ENCODE data around the gene EMD.
"Not testable (repeated sequence)": the region's sequence is repeated elsewhere in the genome, so short reads cannot be mapped to it uniquely, and the experiment has no call there.

Gene EMD

DNA sequence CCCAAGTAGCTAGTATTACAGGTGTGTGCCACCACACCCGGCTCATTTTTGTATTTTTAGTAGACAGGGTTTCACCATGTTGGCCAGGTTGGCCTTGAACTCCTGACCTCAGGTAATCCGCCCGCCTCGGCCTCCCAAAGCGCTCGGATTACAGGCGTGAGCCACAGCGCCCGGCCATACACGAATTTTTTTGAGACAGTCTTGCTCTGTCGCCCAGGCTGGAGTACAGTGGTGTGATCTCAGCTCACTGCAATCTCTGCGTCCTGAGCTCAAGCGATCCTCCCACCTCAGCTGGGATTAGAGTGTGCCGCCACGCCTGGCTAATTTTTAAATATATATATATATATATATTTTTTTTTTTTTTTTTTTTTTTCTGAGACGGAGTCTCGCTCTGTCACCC, 17.3 kb downstream of the EMD start:
- DNase-seq (ENCODE audit: low spot score) = not testable (repeated sequence)

- peak; percentile 49 for DNase-seq (ENCODE audit: low spot score)
These were observed 18.1 kb downstream of the EMD start for GRCh38 chrX:154396973-154397887.

- peak; percentile 94 for DNase-seq (ENCODE audit: low spot score)
These were observed 19.0 kb downstream of the EMD start, which contains the start of gene RPL10 for GRCh38 chrX:154397888-154398667. Gene RPL10, plus strand, starts transcription at chrX:154398377. Its CDS starts 143 bp downstream, at chrX:154398520.

DNA sequence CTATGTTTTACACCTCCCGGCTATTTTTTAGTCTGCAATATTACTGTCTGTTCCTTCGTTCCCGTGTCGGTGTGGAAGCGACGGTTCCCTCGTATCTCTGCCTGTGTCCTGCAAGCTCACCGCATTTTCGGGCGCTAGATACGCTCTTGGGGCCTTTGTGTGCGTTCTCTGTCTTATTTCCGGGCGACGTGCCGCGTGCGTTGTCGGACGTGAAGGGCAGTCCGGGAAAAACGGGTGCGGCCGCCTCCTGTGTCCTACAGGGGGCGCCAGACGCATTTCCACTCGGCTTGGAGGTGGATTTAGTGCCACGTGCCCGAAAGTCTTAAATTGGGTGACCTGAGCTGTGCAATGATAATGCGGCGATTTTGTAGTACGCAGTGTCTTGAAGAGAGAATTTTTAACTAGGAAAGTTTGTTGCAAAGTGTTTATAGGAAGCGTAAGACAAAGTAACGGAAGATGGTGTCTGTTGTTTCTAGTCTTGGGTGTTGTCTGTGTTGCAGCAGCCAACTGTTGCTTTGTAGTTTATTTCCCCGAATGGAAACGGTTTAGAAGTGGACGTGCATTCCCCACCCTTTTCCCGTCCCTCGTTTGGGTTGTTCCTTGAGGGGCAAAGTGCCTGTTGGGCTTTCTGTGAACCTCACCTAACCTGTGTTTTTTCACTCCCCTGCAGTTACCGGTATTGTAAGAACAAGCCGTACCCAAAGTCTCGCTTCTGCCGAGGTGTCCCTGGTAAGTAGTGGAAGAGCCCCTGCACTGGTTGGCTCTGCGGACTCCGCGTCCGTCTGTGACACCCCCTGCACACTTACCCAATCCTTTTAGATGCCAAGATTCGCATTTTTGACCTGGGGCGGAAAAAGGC, 19.8 kb downstream of the EMD start:
- peak; percentile 88 for DNase-seq (ENCODE audit: low spot score)

GRCh38 chrX:154399527-154400368, 20.7 kb downstream of the EMD start:
- no peak for DNase-seq (ENCODE audit: low spot score)

DNA sequence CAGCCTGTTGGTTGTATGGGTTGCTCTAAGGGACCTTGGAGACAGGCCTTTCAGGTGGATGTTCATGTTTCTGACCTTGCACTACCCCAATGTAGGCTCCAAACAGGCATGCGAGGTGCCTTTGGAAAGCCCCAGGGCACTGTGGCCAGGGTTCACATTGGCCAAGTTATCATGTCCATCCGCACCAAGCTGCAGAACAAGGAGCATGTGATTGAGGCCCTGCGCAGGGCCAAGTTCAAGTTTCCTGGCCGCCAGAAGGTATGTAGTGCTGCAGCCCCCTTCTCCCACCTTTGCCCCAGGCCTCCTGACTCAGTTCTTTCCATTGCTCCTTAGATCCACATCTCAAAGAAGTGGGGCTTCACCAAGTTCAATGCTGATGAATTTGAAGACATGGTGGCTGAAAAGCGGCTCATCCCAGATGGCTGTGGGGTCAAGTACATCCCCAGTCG, 21.3 kb downstream of the EMD start:
- DNase-seq (ENCODE audit: low spot score) = not testable (repeated sequence)

GRCh38 chrX:154401045-154401799, 22.1 kb downstream of the EMD start:
- no peak for DNase-seq (ENCODE audit: low spot score)

DNA sequence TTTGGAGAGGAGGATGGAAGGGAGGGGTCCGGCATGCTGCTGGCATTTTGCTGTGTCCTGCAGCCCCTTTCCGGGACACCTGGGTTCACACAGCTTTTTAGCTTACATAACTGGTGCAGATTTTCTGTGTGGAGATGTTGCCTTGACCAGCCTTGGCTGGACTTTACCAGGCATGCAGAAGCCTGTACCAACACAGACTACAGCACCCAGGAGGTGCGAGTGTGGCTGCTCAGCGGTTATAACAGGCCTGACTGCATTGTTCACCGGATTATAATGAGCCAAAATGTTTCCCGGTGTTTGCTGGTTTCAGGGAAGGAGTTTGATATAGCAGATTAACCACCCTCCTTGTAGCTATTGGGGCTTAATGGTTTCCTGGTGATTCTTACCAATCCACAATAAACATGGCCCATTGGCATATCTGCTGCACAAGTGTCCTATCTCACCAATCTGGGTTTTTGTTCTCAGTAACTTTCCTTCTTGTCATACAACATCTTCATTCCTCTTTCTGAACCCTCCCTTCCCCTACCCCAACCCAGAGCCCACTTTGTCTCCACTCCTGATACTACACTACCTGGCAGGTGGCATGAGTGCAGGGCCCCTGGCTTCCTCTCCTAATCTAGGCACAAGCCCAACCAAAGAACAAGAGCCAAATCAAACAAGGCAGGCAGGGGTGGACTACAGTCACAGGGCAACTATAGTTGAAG, 23.0 kb downstream of the EMD start:
- no peak for DNase-seq (ENCODE audit: low spot score)

GRCh38 chrX:154402622-154403127, 23.6 kb downstream of the EMD start:
- DNase-seq (ENCODE audit: low spot score) = no peak

- no peak for DNase-seq (ENCODE audit: low spot score)
These were observed 24.1 kb downstream of the EMD start for GRCh38 chrX:154403192-154403591.

DNA sequence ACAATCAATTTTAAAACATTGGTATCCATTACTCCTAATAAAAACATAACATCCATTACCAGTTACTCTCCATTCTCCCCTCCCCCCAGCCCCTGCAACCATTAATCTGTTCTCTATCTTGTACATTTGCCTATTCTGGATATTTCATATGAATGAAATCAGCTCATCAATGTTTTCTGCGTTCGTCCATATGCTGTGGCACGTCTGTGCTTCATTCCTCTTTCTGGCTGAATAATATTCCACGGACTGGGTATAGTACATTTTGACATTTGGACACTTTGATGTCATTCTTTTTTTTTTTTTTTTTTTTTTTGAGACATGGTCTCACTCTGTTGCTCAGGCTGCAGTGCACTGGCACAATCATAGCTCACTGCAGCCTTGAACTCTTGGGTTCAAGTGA, 24.8 kb downstream of the EMD start:
- DNase-seq (ENCODE audit: low spot score) = no peak

GRCh38 chrX:154404625-154405192, 25.6 kb downstream of the EMD start:
- no peak for DNase-seq (ENCODE audit: low spot score)

DNA sequence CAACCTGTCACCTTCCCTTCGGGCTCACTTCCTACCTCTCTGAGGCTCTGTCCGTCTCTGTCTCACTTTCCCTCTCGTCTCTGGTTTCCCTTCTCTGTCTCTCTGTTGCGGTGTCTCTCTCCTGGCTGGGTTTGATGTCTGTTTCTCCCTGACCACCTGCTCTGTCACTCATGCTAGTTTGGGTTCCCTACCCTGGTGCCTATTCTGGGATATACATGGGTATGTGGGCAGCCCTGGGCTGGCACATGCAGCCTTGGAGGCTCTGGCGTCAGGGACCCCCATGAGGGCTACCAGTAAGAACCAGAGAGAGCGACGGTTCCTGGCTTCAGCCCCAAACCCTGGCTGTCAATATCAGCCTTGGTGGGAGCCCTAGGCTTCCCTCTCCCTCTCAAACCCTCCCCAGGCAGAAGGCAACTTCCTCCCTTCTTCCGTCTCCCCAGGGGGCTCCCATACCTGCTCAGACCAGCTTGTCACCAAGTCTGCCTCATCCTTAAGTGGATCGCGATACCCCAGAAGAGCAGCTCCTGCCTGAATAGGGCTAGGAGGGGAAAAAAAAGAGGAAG, 29.6 kb downstream of the EMD start:
- DNase-seq (ENCODE audit: low spot score) = no peak

GRCh38 chrX:154409222-154409871, 30.3 kb downstream of the EMD start, which contains the start of gene DNASE1L1:
Gene DNASE1L1, minus strand, starts transcription at chrX:154409254. Its CDS starts 3,686 bp downstream, at chrX:154405568.
- DNase-seq (ENCODE audit: low spot score) = no peak

GRCh38 chrX:154411981-154412340, 32.9 kb downstream of the EMD start:
- peak; percentile 61 for DNase-seq (ENCODE audit: low spot score)

GRCh38 chrX:154412468-154412867, 33.4 kb downstream of the EMD start:
- DNase-seq (ENCODE audit: low spot score) = peak; percentile 43

DNA sequence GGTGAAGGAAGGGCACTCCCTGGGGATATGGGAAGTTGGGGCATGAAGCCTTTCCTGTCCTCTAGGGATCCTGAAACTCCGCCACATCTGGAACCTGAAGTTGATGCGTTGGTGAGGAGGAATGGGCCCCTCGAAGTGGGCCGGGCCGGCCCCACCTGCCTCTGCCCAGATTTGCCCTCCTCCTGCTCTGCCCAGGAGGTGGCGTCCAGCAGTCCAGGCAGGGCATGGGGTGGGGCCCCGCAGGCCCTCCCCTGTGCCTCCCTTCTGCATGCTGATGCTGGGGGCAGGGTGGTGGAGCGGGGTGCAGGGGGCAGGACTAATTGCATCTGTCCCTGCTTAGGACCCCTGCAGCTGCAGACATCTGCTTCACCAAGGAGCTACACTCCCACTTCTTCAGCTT, 34.0 kb downstream of the EMD start:
- no peak for DNase-seq (ENCODE audit: low spot score)

DNA sequence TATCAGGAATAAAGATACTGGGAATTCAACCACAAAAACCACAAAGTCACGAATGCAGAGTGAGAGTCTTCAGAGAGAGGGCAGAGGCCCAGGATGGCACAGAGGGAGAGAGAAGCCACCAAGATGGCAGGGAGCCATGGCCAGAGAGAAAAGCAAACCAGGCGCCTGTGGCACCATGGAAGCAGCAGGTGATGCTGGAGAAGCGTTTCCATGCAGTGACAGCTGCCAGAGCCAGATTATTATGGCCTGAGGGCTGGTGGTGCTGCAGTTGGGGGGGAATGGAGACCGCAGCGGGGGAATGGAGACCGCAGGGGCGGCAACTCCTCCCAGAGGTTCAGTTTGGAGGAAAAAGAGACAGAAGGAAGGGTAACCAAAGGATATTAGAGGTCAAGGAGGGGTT, 38.1 kb downstream of the EMD start:
- DNase-seq (ENCODE audit: low spot score) = no peak
